Measurements from ENCODE around the gene UACA. TPM values are rescaled to one million over a fixed set of nuclear protein-coding genes. Genes with fewer than 3 reads are reported as not detected.

Gene UACA
- total and polyA plus RNA-seq, 8 donors, result 4.9 to 135 (median 36.1) TPM

- 93 to 99% (median 97%) methylated on average over 5 of the region's 5 CpGs for WGBS, 5 donors
Observed at GRCh38 chr15:70781236-70781635, 17.9 kb upstream of the UACA start.

GRCh38 chr15:70778258-70779076 lies 15.1 kb upstream of the UACA start:
- intact Hi-C loops (cut with DNase I; ENCODE audit: low total_unique reads), result no loop called here
- peak in 1 of 2 donors; percentile 29 for DNase-seq
- WGBS, 5 donors, result 25 to 51% (median 42%) methylated on average over 3 of the region's 3 CpGs

More at GRCh38 chr15:70781236-70781635, 17.9 kb upstream of the UACA start:
- Histone ChIP-seq H3K4me1 (peaks cover 0 to 11% (median 3%) of the 10 kb centered on the region in 4 donors), H3K4me3 (no peak overlapping the region), H3K36me3 (no peaks in the 10 kb centered on the region), H3K27me3 (peaks cover 0 to 4% (median 0%) of the 10 kb centered on the region in 3 donors), H3K27ac (no peak overlapping the region), H3K9me3 (no peaks in the 10 kb centered on the region)
- no peak for DNase-seq
- no peak for TF ChIP-seq EP300 (IDR thresholded peaks at IDR 0.05)
- no peak for TF ChIP-seq CTCF (IDR thresholded peaks at IDR 0.05)
- no peak for TF ChIP-seq POLR2A (IDR thresholded peaks at IDR 0.05)
- TF ChIP-seq POLR2AphosphoS5 (IDR thresholded peaks at IDR 0.05), result no peak
- intact Hi-C loops (cut with DNase I; ENCODE audit: low total_unique reads), result no loop called here

GRCh38 chr15:70777170-70777926 lies 14.0 kb upstream of the UACA start:
- H3K27ac ChIP-seq, result no peak overlapping the region
- no peaks in the 10 kb centered on the region for H3K36me3 ChIP-seq
- H3K9me3 ChIP-seq, result no peaks in the 10 kb centered on the region
- peaks cover 0 to 11% (median 3%) of the 10 kb centered on the region in 4 donors for H3K4me1 ChIP-seq
- no peak for DNase-seq
- TF ChIP-seq POLR2AphosphoS5 (IDR thresholded peaks at IDR 0.05), result no peak
- intact Hi-C loops (cut with DNase I; ENCODE audit: low total_unique reads), result no loop called here
- H3K4me3 ChIP-seq, result no peak overlapping the region
- 79 to 88% (median 83%) methylated on average over 7 of the region's 7 CpGs for WGBS, 5 donors
- peaks cover 0 to 4% (median 0%) of the 10 kb centered on the region in 3 donors for H3K27me3 ChIP-seq

More at GRCh38 chr15:70778258-70779076, 15.1 kb upstream of the UACA start:
- no peaks in the 10 kb centered on the region for H3K36me3 ChIP-seq
- H3K9me3 ChIP-seq, result no peaks in the 10 kb centered on the region
- TF ChIP-seq POLR2AphosphoS5 (IDR thresholded peaks at IDR 0.05) (no peak), CTCF (IDR thresholded peaks at IDR 0.05) (no peak), POLR2A (IDR thresholded peaks at IDR 0.05) (no peak), EP300 (IDR thresholded peaks at IDR 0.05) (no peak)
- H3K27ac ChIP-seq, result peak overlapping the region in 2 of 5 donors; percentile 20 to 60
- H3K4me3 ChIP-seq, result no peak overlapping the region
- H3K4me1 ChIP-seq, result peaks cover 0 to 11% (median 3%) of the 10 kb centered on the region in 4 donors
- peaks cover 0 to 4% (median 0%) of the 10 kb centered on the region in 3 donors for H3K27me3 ChIP-seq

- no peaks in the 10 kb centered on the region for H3K27me3 ChIP-seq
- H3K27ac ChIP-seq, result no peak overlapping the region
- intact Hi-C loops (cut with DNase I; ENCODE audit: low total_unique reads), result no loop called here
- H3K36me3 ChIP-seq, result no peaks in the 10 kb centered on the region
- WGBS, 5 donors, result 83 to 92% (median 88%) methylated on average over 2 of the region's 2 CpGs
- no peak overlapping the region for H3K4me3 ChIP-seq
- peaks cover 0 to 11% (median 3%) of the 10 kb centered on the region in 4 donors for H3K4me1 ChIP-seq
- DNase-seq, result no peak
- no peak for TF ChIP-seq POLR2AphosphoS5 (IDR thresholded peaks at IDR 0.05)
- TF ChIP-seq POLR2A (IDR thresholded peaks at IDR 0.05), result no peak
- TF ChIP-seq CTCF (IDR thresholded peaks at IDR 0.05), result no peak
- no peak for TF ChIP-seq EP300 (IDR thresholded peaks at IDR 0.05)
- H3K9me3 ChIP-seq, result no peaks in the 10 kb centered on the region
Observed at GRCh38 chr15:70775160-70775559, 11.8 kb upstream of the UACA start.

Data from stomach (tissue), 9 donors.